Measurements from ENCODE around the gene EVI5L. TPM values are rescaled to one million over a fixed set of nuclear protein-coding genes. Genes with fewer than 3 reads are reported as not detected.

The EVI5L gene
- total RNA-seq, 1 experiment from 2014 or later, result 12.2 TPM

DNA sequence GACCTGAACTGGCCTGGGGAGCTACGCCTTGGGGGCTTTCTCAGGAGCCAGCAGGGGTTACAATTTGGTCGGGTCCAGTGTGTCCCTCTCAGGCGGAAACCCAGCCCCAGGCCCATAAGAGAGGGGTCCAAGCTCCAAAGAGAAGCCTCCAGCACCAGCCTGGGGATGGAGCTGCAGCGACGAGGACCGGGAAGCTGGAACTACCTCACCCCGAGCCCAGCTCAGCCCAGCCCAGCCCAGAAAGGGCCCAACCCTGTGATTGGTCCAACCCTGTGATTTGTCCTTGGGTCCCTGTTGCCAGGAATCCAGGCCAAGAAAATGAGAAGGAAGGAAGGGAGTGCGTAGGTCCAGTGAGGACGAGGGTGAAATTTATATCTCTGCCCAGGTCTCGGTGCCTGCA is 42.9 kb upstream of the EVI5L start:
- Mint-ChIP-seq H3K27me3 (ENCODE audit: unreplicated experiment) (peaks cover 33% of the 10 kb centered on the region), H3K4me3 (ENCODE audit: low read depth, unreplicated experiment) (no peak overlapping the region), H3K36me3 (ENCODE audit: insufficient read depth, unreplicated experiment) (no peaks in the 10 kb centered on the region), H3K27ac (ENCODE audit: unreplicated experiment) (no peak overlapping the region), H3K9me3 (ENCODE audit: low read depth, unreplicated experiment) (no peaks in the 10 kb centered on the region), H3K4me1 (ENCODE audit: low read depth, unreplicated experiment) (peaks cover 14% of the 10 kb centered on the region)
- TF ChIP-seq, protein P1, sequence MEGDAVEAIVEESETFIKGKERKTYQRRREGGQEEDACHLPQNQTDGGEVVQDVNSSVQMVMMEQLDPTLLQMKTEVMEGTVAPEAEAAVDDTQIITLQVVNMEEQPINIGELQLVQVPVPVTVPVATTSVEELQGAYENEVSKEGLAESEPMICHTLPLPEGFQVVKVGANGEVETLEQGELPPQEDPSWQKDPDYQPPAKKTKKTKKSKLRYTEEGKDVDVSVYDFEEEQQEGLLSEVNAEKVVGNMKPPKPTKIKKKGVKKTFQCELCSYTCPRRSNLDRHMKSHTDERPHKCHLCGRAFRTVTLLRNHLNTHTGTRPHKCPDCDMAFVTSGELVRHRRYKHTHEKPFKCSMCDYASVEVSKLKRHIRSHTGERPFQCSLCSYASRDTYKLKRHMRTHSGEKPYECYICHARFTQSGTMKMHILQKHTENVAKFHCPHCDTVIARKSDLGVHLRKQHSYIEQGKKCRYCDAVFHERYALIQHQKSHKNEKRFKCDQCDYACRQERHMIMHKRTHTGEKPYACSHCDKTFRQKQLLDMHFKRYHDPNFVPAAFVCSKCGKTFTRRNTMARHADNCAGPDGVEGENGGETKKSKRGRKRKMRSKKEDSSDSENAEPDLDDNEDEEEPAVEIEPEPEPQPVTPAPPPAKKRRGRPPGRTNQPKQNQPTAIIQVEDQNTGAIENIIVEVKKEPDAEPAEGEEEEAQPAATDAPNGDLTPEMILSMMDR (IDR thresholded peaks at IDR 0.05; ENCODE audit: unreplicated experiment), result no peak
- intact Hi-C loops (cut with micrococcal nuclease; ENCODE audit: unreplicated experiment), result no loop called here
- DNase-seq, result no peak
- no TSS peak for BruUV-seq (replicated peaks)
- CTCF ChIA-PET, result no interaction called here

- intact Hi-C loops (cut with micrococcal nuclease; ENCODE audit: unreplicated experiment), result no loop called here
- Mint-ChIP-seq H3K4me3 (ENCODE audit: low read depth, unreplicated experiment) (no peak overlapping the region), H3K4me1 (ENCODE audit: low read depth, unreplicated experiment) (peaks cover 19% of the 10 kb centered on the region), H3K9me3 (ENCODE audit: low read depth, unreplicated experiment) (no peaks in the 10 kb centered on the region), H3K27me3 (ENCODE audit: unreplicated experiment) (peaks cover 29% of the 10 kb centered on the region), H3K36me3 (ENCODE audit: insufficient read depth, unreplicated experiment) (no peaks in the 10 kb centered on the region), H3K27ac (ENCODE audit: unreplicated experiment) (no peak overlapping the region)
- no TSS peak for BruUV-seq (replicated peaks)
- no peak for DNase-seq
- CTCF ChIA-PET, result no interaction called here
- TF ChIP-seq, protein P1 (IDR thresholded peaks at IDR 0.05; ENCODE audit: unreplicated experiment), result no peak
These were observed 42.3 kb upstream of the EVI5L start for GRCh38 chr19:7787602-7788177.

DNA sequence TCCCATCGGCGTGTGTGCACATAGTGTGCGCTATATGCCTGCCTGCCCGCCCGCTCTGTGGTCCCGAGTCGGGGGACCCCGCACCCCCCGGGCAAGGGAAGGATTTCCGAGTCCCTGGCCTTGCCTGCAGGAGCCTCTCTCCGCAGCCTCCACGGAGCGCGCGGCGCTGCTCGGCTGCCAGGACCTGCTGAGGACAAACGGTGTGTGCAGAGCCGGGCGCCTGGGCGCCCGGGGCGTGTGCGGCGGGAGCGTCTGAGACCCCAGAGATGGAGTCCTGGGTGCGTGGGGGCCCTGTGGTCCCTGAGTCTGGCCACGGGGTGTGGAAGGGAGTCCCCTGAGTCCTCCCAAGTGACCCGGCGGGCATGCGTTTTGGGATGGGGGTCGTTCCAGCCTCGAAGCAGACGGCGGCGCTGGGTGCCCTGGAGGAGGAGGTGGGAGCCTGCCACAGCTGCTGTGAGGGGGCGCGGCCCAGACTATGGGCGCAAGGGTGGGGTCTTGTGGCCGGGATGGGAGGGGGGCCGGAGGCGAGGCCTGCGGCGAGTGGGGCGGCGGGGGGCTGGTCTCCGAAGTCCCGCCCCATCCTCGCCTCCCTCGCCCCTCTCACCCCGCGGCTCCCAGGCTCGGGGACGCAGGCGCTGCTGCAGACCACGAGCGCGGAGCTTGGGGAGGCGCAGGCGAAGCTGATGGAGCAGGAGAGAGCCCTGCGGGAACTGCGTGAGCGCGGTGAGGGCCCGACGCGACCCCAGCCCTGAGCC is 41.7 kb upstream of the EVI5L start:
- no peak for DNase-seq
- H3K36me3 Mint-ChIP-seq (ENCODE audit: insufficient read depth, unreplicated experiment), result no peaks in the 10 kb centered on the region

DNA sequence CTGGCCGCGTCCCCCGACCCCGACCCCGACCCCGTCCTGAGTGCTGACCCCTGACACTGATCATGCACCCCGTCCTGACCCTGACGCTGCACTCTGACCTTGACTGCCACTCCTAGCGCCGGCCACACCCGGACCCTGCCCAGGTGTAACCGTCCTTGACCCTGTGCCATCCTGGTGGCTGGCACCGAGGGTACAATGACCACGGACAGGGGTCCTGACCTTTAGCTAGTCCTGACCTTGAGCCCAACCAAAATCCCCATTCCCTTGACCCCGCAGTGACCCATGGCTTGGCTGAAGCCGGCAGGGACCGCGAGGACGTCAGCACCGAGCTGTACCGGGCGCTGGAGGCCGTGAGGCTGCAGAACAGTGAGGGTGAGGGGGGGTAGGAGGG is 41.1 kb upstream of the EVI5L start:
- Mint-ChIP-seq H3K27ac (ENCODE audit: unreplicated experiment) (no peak overlapping the region), H3K9me3 (ENCODE audit: low read depth, unreplicated experiment) (no peaks in the 10 kb centered on the region), H3K36me3 (ENCODE audit: insufficient read depth, unreplicated experiment) (no peaks in the 10 kb centered on the region), H3K27me3 (ENCODE audit: unreplicated experiment) (peaks cover 18% of the 10 kb centered on the region), H3K4me1 (ENCODE audit: low read depth, unreplicated experiment) (peaks cover 15% of the 10 kb centered on the region), H3K4me3 (ENCODE audit: low read depth, unreplicated experiment) (no peak overlapping the region)
- CTCF ChIA-PET, result no interaction called here
- no TSS peak for BruUV-seq (replicated peaks)
- TF ChIP-seq, protein P1 (IDR thresholded peaks at IDR 0.05; ENCODE audit: unreplicated experiment), result no peak
- intact Hi-C loops (cut with micrococcal nuclease; ENCODE audit: unreplicated experiment), result no loop called here
- no peak for DNase-seq

More for the DNA sequence above, 41.7 kb upstream of the EVI5L start:
- H3K4me3 Mint-ChIP-seq (ENCODE audit: low read depth, unreplicated experiment), result no peak overlapping the region
- TF ChIP-seq, protein P1 (IDR thresholded peaks at IDR 0.05; ENCODE audit: unreplicated experiment), result no peak
- H3K9me3 Mint-ChIP-seq (ENCODE audit: low read depth, unreplicated experiment), result no peaks in the 10 kb centered on the region
- H3K27me3 Mint-ChIP-seq (ENCODE audit: unreplicated experiment), result peaks cover 24% of the 10 kb centered on the region
- intact Hi-C loops (cut with micrococcal nuclease; ENCODE audit: unreplicated experiment), result no loop called here
- peaks cover 21% of the 10 kb centered on the region for H3K4me1 Mint-ChIP-seq (ENCODE audit: low read depth, unreplicated experiment)
- no peak overlapping the region for H3K27ac Mint-ChIP-seq (ENCODE audit: unreplicated experiment)
- CTCF ChIA-PET, result no interaction called here
- no TSS peak for BruUV-seq (replicated peaks)
